Fibroblast of lung (primary cell): ENCODE data around the gene COL5A2. TPM values are rescaled to one million over a fixed set of nuclear protein-coding genes. Genes with fewer than 3 reads are reported as not detected.

ENCODE experiments used
- DNase-seq, 2 donors: peaks; one replicate each; pipeline versions ENCODE4 v3.0.0 to v3.0.0-alpha.2; 2010; ENCODE audit warnings: low read depth in 2 of 2
- H2AFZ ChIP-seq: 2 replicates; pipeline ENCODE4 v1.5.1; 2012; ENCODE audit warnings: low read length, control low read depth, inconsistent platforms
- H3K27ac ChIP-seq: 2 replicates; pipeline ENCODE4 v1.5.1; 2011; ENCODE audit warnings: low read length, control low read depth; ENCODE audit not compliant: insufficient read depth
- H3K27me3 ChIP-seq: 2 replicates; pipeline ENCODE4 v1.5.1; 2011; ENCODE audit warnings: mild to moderate bottlenecking, low read length; ENCODE audit not compliant: control insufficient read depth, insufficient read depth
- H3K36me3 ChIP-seq: 2 replicates; pipeline ENCODE4 v1.5.1; 2011; ENCODE audit warnings: low read length; ENCODE audit not compliant: control insufficient read depth, insufficient read depth
- H3K4me1 ChIP-seq: 2 replicates; pipeline ENCODE4 v1.5.1; 2011; ENCODE audit warnings: low read length; ENCODE audit not compliant: control insufficient read depth, insufficient read depth; ENCODE audit errors: extremely low read depth
- H3K4me2 ChIP-seq: 2 replicates; pipeline ENCODE4 v1.5.1; 2011; ENCODE audit warnings: low read length, control low read depth; ENCODE audit not compliant: insufficient read depth; ENCODE audit errors: extremely low read depth
- H3K4me3 ChIP-seq, 4 experiments: fragments of 200-600 bp in 1 of 4; sonication (generic) in 1 of 4; replicated peaks in 1 of 4; 2 replicates each; pipeline ENCODE4 v1.5.1; 2011 to 2016; ENCODE audit warnings: low read length in 4 of 4, low read depth in 3 of 4, mild to moderate bottlenecking in 3 of 4, control low read depth in 2 of 4, inconsistent platforms in 1 of 4, mixed read lengths in 1 of 4; ENCODE audit not compliant: insufficient read depth in 1 of 4; ENCODE audit errors: control extremely low read depth in 1 of 4
- H3K79me2 ChIP-seq: 2 replicates; pipeline ENCODE4 v1.5.1; 2012; ENCODE audit warnings: mild to moderate bottlenecking, low read length, inconsistent platforms; ENCODE audit not compliant: control insufficient read depth, insufficient read depth
- H3K9ac ChIP-seq: 2 replicates; pipeline ENCODE4 v1.5.1; 2011; ENCODE audit warnings: mild to moderate bottlenecking, low read length, control low read depth; ENCODE audit not compliant: insufficient read depth
- H3K9me3 ChIP-seq: 2 replicates; pipeline ENCODE4 v1.5.1; 2012; ENCODE audit warnings: low read depth, low read length; ENCODE audit not compliant: control insufficient read depth, insufficient read depth
- H4K20me1 ChIP-seq: 2 replicates; pipeline ENCODE4 v1.5.1; 2011; ENCODE audit warnings: low read length; ENCODE audit not compliant: control insufficient read depth, insufficient read depth; ENCODE audit errors: extremely low read depth
- EZH2 ChIP-seq: IDR thresholded peaks from 2 replicates; pipeline ENCODE4 v1.5.1; 2012; ENCODE audit warnings: low read length, control low read depth, mild to moderate bottlenecking; ENCODE audit errors: missing control alignments
- polyA plus RNA-seq, 2 donors: library from polyadenylated mRNA; depleted of rRNA in 1 of 2; stranded (reverse) in 1 of 2; unstranded in 1 of 2; fragments of >200 nt; gene quantifications; 2 replicates each; pipeline ENCODE4 v1.2.1, GENCODE V29; 2011 to 2012; ENCODE audit warnings: missing spikeins in 1 of 2
- total RNA-seq: library from RNA; depleted of rRNA; stranded (reverse); fragments of >200 nt; gene quantifications from 2 replicates; pipeline ENCODE4 v1.2.1, GENCODE V29; 2014
- TF ChIP-seq, protein P1 (sequence below), 2 donors: IDR thresholded peaks in 1 of 2; conservative IDR thresholded peaks in 1 of 2; 1 replicate in 1 of 2; 2 replicates in 1 of 2; pipeline ENCODE4 v1.5.1; 2011 to 2012; ENCODE audit warnings: low read length in 2 of 2, control low read depth in 1 of 2, inconsistent platforms in 1 of 2, low read depth in 1 of 2, mild to moderate bottlenecking in 1 of 2

Gene COL5A2
- total and polyA plus RNA-seq, 2 donors (not counting 1 experiment from before 2014, with no cell fraction given) = 253 to 353 TPM

DNA sequence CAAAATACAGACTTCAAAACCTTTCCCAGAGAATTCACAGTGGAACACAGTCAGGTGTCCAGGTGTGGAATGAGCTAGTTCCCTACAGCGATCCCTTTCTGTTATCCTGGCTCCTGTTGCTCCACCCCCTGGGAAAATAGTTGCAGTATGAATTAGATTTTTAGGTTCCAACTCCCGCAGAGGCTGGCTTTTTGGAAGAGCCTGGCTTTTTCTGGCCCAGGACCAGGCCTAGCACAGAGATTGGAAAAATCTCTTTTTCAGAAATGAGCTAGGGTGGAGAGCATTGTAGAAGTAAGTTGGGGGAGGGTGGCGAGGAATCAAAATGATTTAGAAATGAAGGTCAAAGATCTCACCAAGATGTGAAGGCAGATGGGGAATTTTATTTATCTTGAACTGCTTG lies 27.1 kb downstream of the COL5A2 start:
- peak overlapping the region; percentile 6 for H3K27ac ChIP-seq
- peaks cover 20% of the 10 kb centered on the region for H3K4me1 ChIP-seq
- H3K27me3 ChIP-seq = no peaks in the 10 kb centered on the region
- H2AFZ ChIP-seq = no peak overlapping the region
- H3K9me3 ChIP-seq = no peaks in the 10 kb centered on the region
- DNase-seq = peak in 1 of 2 donors; percentile 32
- H3K36me3 ChIP-seq = no peaks in the 10 kb centered on the region
- H3K4me2 ChIP-seq = no peak overlapping the region
- H3K79me2 ChIP-seq = peaks cover 81% of the 10 kb centered on the region
- TF ChIP-seq, protein P1, sequence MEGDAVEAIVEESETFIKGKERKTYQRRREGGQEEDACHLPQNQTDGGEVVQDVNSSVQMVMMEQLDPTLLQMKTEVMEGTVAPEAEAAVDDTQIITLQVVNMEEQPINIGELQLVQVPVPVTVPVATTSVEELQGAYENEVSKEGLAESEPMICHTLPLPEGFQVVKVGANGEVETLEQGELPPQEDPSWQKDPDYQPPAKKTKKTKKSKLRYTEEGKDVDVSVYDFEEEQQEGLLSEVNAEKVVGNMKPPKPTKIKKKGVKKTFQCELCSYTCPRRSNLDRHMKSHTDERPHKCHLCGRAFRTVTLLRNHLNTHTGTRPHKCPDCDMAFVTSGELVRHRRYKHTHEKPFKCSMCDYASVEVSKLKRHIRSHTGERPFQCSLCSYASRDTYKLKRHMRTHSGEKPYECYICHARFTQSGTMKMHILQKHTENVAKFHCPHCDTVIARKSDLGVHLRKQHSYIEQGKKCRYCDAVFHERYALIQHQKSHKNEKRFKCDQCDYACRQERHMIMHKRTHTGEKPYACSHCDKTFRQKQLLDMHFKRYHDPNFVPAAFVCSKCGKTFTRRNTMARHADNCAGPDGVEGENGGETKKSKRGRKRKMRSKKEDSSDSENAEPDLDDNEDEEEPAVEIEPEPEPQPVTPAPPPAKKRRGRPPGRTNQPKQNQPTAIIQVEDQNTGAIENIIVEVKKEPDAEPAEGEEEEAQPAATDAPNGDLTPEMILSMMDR (conservative IDR thresholded peaks at IDR 0.05 in 1 of 2, IDR thresholded peaks at IDR 0.05 in 1 of 2; ENCODE audit: low read depth in 1 of 2, low read length in 2 of 2) = no peak
- TF ChIP-seq EZH2 = no peak
- no peaks in the 10 kb centered on the region for H4K20me1 ChIP-seq
- H3K9ac ChIP-seq = no peak overlapping the region
- no peak overlapping the region for H3K4me3 ChIP-seq

GRCh38 chr2:189151906-189152305 lies 27.7 kb downstream of the COL5A2 start:
- peak in 1 of 2 donors; percentile 47 for DNase-seq
- Histone ChIP-seq H4K20me1 (no peaks in the 10 kb centered on the region), H3K9me3 (no peaks in the 10 kb centered on the region), H3K79me2 (peaks cover 84% of the 10 kb centered on the region), H3K36me3 (no peaks in the 10 kb centered on the region), H3K4me3 (no peak overlapping the region), H3K9ac (no peak overlapping the region), H3K27me3 (no peaks in the 10 kb centered on the region), H3K4me2 (no peak overlapping the region), H2AFZ (no peak overlapping the region), H3K4me1 (peaks cover 20% of the 10 kb centered on the region), H3K27ac (no peak overlapping the region)
- TF ChIP-seq, protein P1 (conservative IDR thresholded peaks at IDR 0.05 in 1 of 2, IDR thresholded peaks at IDR 0.05 in 1 of 2; ENCODE audit: low read depth in 1 of 2, low read length in 2 of 2) = no peak
- no peak for TF ChIP-seq EZH2

- H3K36me3 ChIP-seq = no peaks in the 10 kb centered on the region
- peaks cover 86% of the 10 kb centered on the region for H3K79me2 ChIP-seq
- H3K4me3 ChIP-seq = no peak overlapping the region
- H4K20me1 ChIP-seq = no peaks in the 10 kb centered on the region
- H3K9ac ChIP-seq = no peak overlapping the region
- TF ChIP-seq, protein P1 (conservative IDR thresholded peaks at IDR 0.05 in 1 of 2, IDR thresholded peaks at IDR 0.05 in 1 of 2; ENCODE audit: low read depth in 1 of 2, low read length in 2 of 2) = no peak
- no peak for TF ChIP-seq EZH2
- H3K9me3 ChIP-seq = no peaks in the 10 kb centered on the region
- H3K4me2 ChIP-seq = peak overlapping the region; percentile 48
- H3K27ac ChIP-seq = peak overlapping the region; percentile 44
- peaks cover 20% of the 10 kb centered on the region for H3K4me1 ChIP-seq
- no peaks in the 10 kb centered on the region for H3K27me3 ChIP-seq
- DNase-seq = peak; percentile 80 to 81
- H2AFZ ChIP-seq = no peak overlapping the region
Observed at GRCh38 chr2:189150033-189150432, 29.5 kb downstream of the COL5A2 start.
